PC-9 (cell line): ENCODE measurements around the gene LCE7A. TPM values are rescaled to one million over a fixed set of nuclear protein-coding genes. Genes with fewer than 3 reads are reported as not detected.

ENCODE experiments used
- BruUV-seq: library from RNA; stranded (reverse); fragments of 400-500 nt; replicated peaks from 2 replicates; lab custom pipeline; 2021; lab: Mats Ljungman, UMichigan
- CTCF ChIA-PET: fragments of 300-600 bp; sonication (Branson Sonifier 250); formaldehyde crosslinking; loops from one replicate; lab custom pipeline; 2022; ENCODE audit warnings: antibody characterized with exemption; lab: Charles Lee
- POLR2A ChIA-PET: fragments of 300-600 bp; sonication (Branson Sonifier 250); formaldehyde crosslinking; loops from one replicate; lab custom pipeline; 2022; ENCODE audit warnings: antibody characterized with exemption; ENCODE audit not compliant: unreplicated experiment; lab: Charles Lee
- DNase-seq, 2 experiments: peaks; one replicate each; pipeline versions ENCODE4 v3.0.0 to v3.0.0-alpha.2; 2015 to 2022; ENCODE audit warnings: mixed read lengths in 1 of 2
- H2AFZ ChIP-seq: fragments of 200-600 bp; sonication (generic); 2 replicates; pipeline ENCODE4 v1.8.1; 2017; ENCODE audit warnings: antibody characterized with exemption
- H3F3A ChIP-seq: fragments of 200-600 bp; sonication (generic); 2 replicates; pipeline ENCODE4 v1.8.1; 2017; ENCODE audit warnings: antibody characterized with exemption, mild to moderate bottlenecking, low read depth; ENCODE audit not compliant: insufficient read depth
- H3K27ac ChIP-seq: fragments of 200-600 bp; sonication (generic); 2 replicates; pipeline ENCODE4 v1.6.1; 2016; ENCODE audit warnings: mixed run types
- H3K27me3 ChIP-seq: fragments of 200-600 bp; sonication (generic); 2 replicates; pipeline ENCODE4 v1.6.1; 2016; ENCODE audit warnings: low read depth, mixed run types; ENCODE audit not compliant: insufficient read depth
- H3K36me3 ChIP-seq: fragments of 200-600 bp; sonication (generic); 2 replicates; pipeline ENCODE4 v1.6.1; 2016; ENCODE audit warnings: low read depth, mixed run types
- H3K4me1 ChIP-seq: fragments of 200-600 bp; sonication (generic); replicated peaks from 2 replicates; pipeline ENCODE4 v1.6.1; 2016; ENCODE audit warnings: mixed run types; ENCODE audit not compliant: insufficient read depth
- H3K4me2 ChIP-seq: fragments of 200-600 bp; sonication (generic); 2 replicates; pipeline ENCODE4 v1.6.1; 2017; ENCODE audit warnings: mixed run types
- H3K4me3 ChIP-seq: fragments of 200-600 bp; sonication (generic); 2 replicates; pipeline ENCODE4 v1.6.1; 2016; ENCODE audit warnings: mixed run types
- H3K79me2 ChIP-seq: fragments of 200-600 bp; sonication (generic); 2 replicates; pipeline ENCODE4 v1.6.1; 2017; ENCODE audit warnings: low read depth, mixed run types
- H3K9me2 ChIP-seq: fragments of 200-600 bp; sonication (generic); 2 replicates; pipeline ENCODE4 v1.8.1; 2017; ENCODE audit warnings: mild to moderate bottlenecking; ENCODE audit not compliant: insufficient read depth
- H3K9me3 ChIP-seq: fragments of 200-600 bp; sonication (generic); 2 replicates; pipeline ENCODE4 v1.8.1; 2016; ENCODE audit warnings: low read depth; ENCODE audit not compliant: insufficient read depth
- H4K20me1 ChIP-seq: fragments of 200-600 bp; sonication (generic); 2 replicates; pipeline ENCODE4 v1.8.1; 2017; ENCODE audit not compliant: insufficient read depth
- EZH2 ChIP-seq: fragments of 200-600 bp; sonication (generic); IDR thresholded peaks from 2 replicates; pipeline ENCODE4 v1.8.0; 2017; ENCODE audit warnings: antibody characterized with exemption, low read depth
- intact Hi-C: fragments of 100-400 bp; cut with micrococcal nuclease; formaldehyde crosslinking; loops from one replicate; pipeline ENCODE4 v1.10.0; 2022; ENCODE audit not compliant: unreplicated experiment
- total RNA-seq: library from RNA; stranded (reverse); gene quantifications from 2 replicates; pipeline ENCODE4 v1.2.3, GENCODE V29; 2021
- TF ChIP-seq, protein P1 (sequence below): fragments of 200-600 bp; sonication (generic); conservative IDR thresholded peaks from 2 replicates; pipeline ENCODE4 v1.6.1; 2017; ENCODE audit warnings: mixed run types, antibody characterized with exemption, mild to moderate bottlenecking, moderate library complexity

LCE7A gene
- total RNA-seq, 1 experiment from 2014 or later, result not detected

DNA sequence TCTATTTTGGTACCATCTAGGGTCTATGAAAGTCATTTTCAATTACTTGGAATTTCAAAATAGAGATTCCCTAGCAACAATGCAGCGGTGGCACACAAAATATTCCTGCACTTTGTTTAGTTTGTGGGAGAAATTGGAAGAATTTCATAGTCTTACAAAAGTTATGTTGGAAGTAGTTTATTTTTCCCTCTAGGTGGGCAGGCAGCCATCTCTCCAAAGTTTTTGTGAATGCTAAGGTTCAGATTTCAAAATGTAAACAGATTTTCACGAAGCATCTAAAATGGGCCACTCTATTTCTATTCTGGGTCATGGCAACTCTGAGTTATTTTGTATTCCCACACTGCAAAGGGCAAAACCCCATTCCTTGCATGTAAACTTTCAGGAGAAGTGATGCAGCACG is 26.3 kb downstream of the LCE7A start:
- ChIA-PET POLR2A (interaction anchor here (0.7 kb wide), 1 partner anchor 104 kb away, joined by 5 read pairs; no protein-coding TSS in a partner anchor), CTCF (no interaction called here)
- H3F3A ChIP-seq, result no peaks in the 10 kb centered on the region
- no peaks in the 10 kb centered on the region for H3K9me3 ChIP-seq
- no peaks in the 10 kb centered on the region for H3K9me2 ChIP-seq
- no TSS peak for BruUV-seq
- no peak for DNase-seq
- no peaks in the 10 kb centered on the region for H3K27me3 ChIP-seq
- intact Hi-C loops, result no loop called here
- no peaks in the 10 kb centered on the region for H3K36me3 ChIP-seq
- H3K4me2 ChIP-seq, result no peak overlapping the region
- H3K4me1 ChIP-seq, result peaks cover 9% of the 10 kb centered on the region; the same call in 1 of the 2 replicates
- TF ChIP-seq EZH2, result no peak
- TF ChIP-seq, protein P1, sequence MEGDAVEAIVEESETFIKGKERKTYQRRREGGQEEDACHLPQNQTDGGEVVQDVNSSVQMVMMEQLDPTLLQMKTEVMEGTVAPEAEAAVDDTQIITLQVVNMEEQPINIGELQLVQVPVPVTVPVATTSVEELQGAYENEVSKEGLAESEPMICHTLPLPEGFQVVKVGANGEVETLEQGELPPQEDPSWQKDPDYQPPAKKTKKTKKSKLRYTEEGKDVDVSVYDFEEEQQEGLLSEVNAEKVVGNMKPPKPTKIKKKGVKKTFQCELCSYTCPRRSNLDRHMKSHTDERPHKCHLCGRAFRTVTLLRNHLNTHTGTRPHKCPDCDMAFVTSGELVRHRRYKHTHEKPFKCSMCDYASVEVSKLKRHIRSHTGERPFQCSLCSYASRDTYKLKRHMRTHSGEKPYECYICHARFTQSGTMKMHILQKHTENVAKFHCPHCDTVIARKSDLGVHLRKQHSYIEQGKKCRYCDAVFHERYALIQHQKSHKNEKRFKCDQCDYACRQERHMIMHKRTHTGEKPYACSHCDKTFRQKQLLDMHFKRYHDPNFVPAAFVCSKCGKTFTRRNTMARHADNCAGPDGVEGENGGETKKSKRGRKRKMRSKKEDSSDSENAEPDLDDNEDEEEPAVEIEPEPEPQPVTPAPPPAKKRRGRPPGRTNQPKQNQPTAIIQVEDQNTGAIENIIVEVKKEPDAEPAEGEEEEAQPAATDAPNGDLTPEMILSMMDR, result no peak
- no peak overlapping the region for H3K27ac ChIP-seq
- no peak overlapping the region for H2AFZ ChIP-seq
- no peaks in the 10 kb centered on the region for H4K20me1 ChIP-seq
- H3K79me2 ChIP-seq, result no peaks in the 10 kb centered on the region
- no peak overlapping the region for H3K4me3 ChIP-seq

DNA sequence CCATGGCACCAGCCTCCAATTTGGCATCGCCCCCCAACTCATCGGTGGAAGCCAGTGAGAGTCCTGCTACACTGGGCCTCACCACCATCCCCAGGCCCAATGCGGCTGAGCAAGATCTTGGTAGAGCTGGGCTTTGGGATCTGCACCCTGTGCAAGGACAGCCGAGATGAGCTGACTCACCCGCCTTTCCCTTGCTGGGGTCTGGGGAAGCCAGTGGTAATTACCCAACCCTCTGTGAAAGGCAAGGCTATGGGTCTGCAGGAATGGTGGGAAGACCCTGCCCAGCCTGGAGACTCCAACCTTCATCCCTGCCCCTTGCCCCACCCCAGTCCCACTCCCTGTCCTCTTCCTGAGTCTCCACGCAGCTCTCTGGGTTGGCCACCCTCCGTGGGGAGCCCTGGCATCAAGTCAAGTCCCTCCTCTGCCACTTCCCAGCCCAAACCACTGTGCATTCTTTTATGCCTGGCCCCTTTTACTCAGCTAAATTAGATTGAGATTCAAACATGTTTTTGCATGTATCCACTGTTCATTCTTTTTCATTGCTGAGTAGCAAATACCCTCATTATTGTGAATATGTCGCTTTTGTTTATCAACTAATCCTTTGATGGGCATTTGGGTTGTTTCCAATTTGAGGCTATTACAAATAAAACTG is 27.1 kb downstream of the LCE7A start:
- no peaks in the 10 kb centered on the region for H3F3A ChIP-seq
- no peak overlapping the region for H3K27ac ChIP-seq
- H3K36me3 ChIP-seq, result no peaks in the 10 kb centered on the region
- DNase-seq, result no peak
- ChIA-PET POLR2A (no interaction called here), CTCF (no interaction called here)
- no peaks in the 10 kb centered on the region for H3K9me3 ChIP-seq
- no peak overlapping the region for H2AFZ ChIP-seq
- H3K27me3 ChIP-seq, result no peaks in the 10 kb centered on the region
- H3K9me2 ChIP-seq, result no peaks in the 10 kb centered on the region
- H3K79me2 ChIP-seq, result no peaks in the 10 kb centered on the region
- H3K4me1 ChIP-seq, result peaks cover 9% of the 10 kb centered on the region; the same call in 1 of the 2 replicates
- H3K4me2 ChIP-seq, result no peak overlapping the region
- BruUV-seq, result no TSS peak
- no peaks in the 10 kb centered on the region for H4K20me1 ChIP-seq
- intact Hi-C loops, result no loop called here
- no peak for TF ChIP-seq EZH2
- TF ChIP-seq, protein P1, result no peak
- no peak overlapping the region for H3K4me3 ChIP-seq

DNA sequence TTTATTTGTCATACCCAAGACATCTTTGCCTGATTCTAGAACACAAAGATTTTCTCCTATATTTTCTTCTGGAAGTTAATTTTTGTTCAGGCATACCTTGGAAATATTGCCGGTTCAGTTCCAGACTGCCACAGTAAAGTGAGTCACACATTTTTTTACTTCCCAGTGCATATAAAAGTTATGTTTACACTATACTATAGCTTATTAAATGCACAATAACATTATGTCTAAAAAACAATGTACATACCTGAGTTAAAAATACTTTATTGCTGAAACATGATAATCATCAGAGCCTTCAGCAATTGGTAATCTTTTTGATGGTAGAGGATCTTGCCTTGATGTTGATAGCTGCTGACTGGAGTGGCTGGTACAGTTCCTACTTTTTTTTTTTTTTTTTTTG is 28.3 kb downstream of the LCE7A start:
- no peaks in the 10 kb centered on the region for H3K9me2 ChIP-seq
- ChIA-PET CTCF (interaction anchor here (0.6 to 0.7 kb wide), 2 partner anchors 10 to 156 kb away, joined by 3 to 4 read pairs; no protein-coding TSS in a partner anchor), POLR2A (interaction anchor here (0.7 kb wide), 1 partner anchor 14 kb away, joined by 19 read pairs; no protein-coding TSS in a partner anchor)
- BruUV-seq, result no TSS peak
- H3K4me3 ChIP-seq, result no peak overlapping the region
- no peaks in the 10 kb centered on the region for H4K20me1 ChIP-seq
- no peaks in the 10 kb centered on the region for H3K27me3 ChIP-seq
- H3K9me3 ChIP-seq, result no peaks in the 10 kb centered on the region
- TF ChIP-seq, protein P1, result no peak
- no peak for TF ChIP-seq EZH2
- intact Hi-C loops, result no loop called here
- H3K4me1 ChIP-seq, result peaks cover 9% of the 10 kb centered on the region; the same call in 1 of the 2 replicates
- H3K79me2 ChIP-seq, result no peaks in the 10 kb centered on the region
- no peak overlapping the region for H2AFZ ChIP-seq
- H3K36me3 ChIP-seq, result no peaks in the 10 kb centered on the region
- H3K4me2 ChIP-seq, result no peak overlapping the region
- DNase-seq, result peak in 1 of 2 experiments; percentile 62
- H3K27ac ChIP-seq, result no peak overlapping the region
- H3F3A ChIP-seq, result no peaks in the 10 kb centered on the region
